ENCODE measurements around the gene OSBPL1A. TPM values are rescaled to one million over a fixed set of nuclear protein-coding genes. Genes with fewer than 3 reads are reported as not detected.

Gene OSBPL1A
- polyA plus RNA-seq, 1 of the 3 experiments (the other 2 are of a cell fraction) = 21.3 TPM

DNA sequence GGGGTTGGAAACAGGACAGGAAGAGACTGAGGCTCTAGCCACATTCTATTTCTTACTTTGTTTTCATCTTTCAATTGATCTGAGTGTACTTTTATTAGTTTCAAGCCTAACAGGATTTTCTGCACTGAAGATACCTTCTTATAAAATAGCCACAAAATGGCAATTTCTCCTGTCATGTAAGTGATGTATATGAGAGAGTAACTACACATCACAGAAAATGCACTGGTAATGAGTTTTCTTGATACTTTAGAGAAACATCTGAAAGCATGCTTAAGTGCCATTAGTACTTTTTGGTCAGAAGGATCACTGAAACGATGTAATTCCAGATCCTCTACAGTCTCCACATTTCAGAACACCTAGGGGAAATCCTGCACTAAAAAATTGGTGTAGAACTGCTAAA lies 153.9 kb downstream of the OSBPL1A start:
- Histone ChIP-seq H3K79me2 (ENCODE audit: insufficient read depth) (0 out of 2 replicates have a peak, but pooled peaks cover 6% of the 10 kb centered on the region), H3K27me3 (ENCODE audit: insufficient read depth) (no peaks in the 10 kb centered on the region), H3K36me3 (replicated peaks in 1 of 2; ENCODE audit: control insufficient read depth in 1 of 2, insufficient read depth in 2 of 2, low read length in 1 of 2) (peaks cover 0 to 3% of the 10 kb centered on the region in 2 experiments), H3K9ac (no peak overlapping the region), H3K4me3 (ENCODE audit: low read depth in 2 of 2, low read length in 1 of 2) (no peak overlapping the region; a peak in 1 of 4 replicates), H3K27ac (ENCODE audit: low read depth in 2 of 2, low read length in 1 of 2) (no peak overlapping the region), H2AFZ (ENCODE audit: low read depth) (no peak overlapping the region), H3K9me3 (no peaks in the 10 kb centered on the region), H3K9me2 (no peaks in the 10 kb centered on the region), H4K20me1 (ENCODE audit: insufficient read depth) (no peaks in the 10 kb centered on the region; the same call in 1 of the 2 replicates), H3K4me1 (ENCODE audit: control insufficient read depth in 1 of 2, insufficient read depth in 2 of 2, low read depth in 1 of 2, low read length in 1 of 2) (no peaks in the 10 kb centered on the region), H3K4me2 (no peak overlapping the region), H3F3A (replicated peaks; ENCODE audit: insufficient read depth) (no peaks in the 10 kb centered on the region)
- no peak for DNase-seq
- ChIA-PET POLR2A (no interaction called here), CTCF (interaction anchor here (1.3 to 1.6 kb wide), 2 partner anchors 15 to 67 kb away, joined by 3 to 4 read pairs; no protein-coding TSS in a partner anchor)
- WGBS (ENCODE audit: low lambda C conversion rate) = 86% methylated on average over 1 of the region's 1 CpG
- TF ChIP-seq RCOR1 (IDR thresholded peaks at IDR 0.05; ENCODE audit: low read length) (no peak), YY1 (IDR thresholded peaks at IDR 0.05; ENCODE audit: low read depth) (no peak)
- TF ChIP-seq, protein P1, sequence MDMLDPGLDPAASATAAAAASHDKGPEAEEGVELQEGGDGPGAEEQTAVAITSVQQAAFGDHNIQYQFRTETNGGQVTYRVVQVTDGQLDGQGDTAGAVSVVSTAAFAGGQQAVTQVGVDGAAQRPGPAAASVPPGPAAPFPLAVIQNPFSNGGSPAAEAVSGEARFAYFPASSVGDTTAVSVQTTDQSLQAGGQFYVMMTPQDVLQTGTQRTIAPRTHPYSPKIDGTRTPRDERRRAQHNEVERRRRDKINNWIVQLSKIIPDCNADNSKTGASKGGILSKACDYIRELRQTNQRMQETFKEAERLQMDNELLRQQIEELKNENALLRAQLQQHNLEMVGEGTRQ (IDR thresholded peaks at IDR 0.05; ENCODE audit: borderline replicate concordance, low read depth, low read length) = no peak

DNA sequence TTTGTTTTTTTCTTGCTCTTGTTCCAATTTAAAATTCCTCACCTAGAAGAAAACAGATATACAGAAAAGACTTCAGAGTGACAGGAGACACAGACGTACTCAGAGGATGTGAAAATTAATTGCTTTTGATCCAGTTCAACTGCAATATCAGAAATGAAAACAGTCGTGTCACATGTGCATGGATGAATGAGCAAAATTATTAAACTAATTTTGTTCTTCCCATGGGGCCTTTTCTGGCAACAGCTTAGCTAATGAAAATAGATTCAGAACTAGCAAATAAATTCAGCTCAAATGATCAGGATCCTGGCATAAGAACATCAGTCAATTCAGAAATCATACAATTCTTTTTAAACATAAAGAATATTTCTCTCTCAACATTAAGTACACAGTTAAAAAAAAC lies 158.3 kb downstream of the OSBPL1A start:
- Histone ChIP-seq H3K4me1 (ENCODE audit: control insufficient read depth in 1 of 2, insufficient read depth in 2 of 2, low read depth in 1 of 2, low read length in 1 of 2) (no peaks in the 10 kb centered on the region; a peak in 1 of 4 replicates), H3K9me3 (no peaks in the 10 kb centered on the region), H4K20me1 (ENCODE audit: insufficient read depth) (no peaks in the 10 kb centered on the region), H3K9me2 (no peaks in the 10 kb centered on the region), H3K79me2 (ENCODE audit: insufficient read depth) (peaks cover 9% of the 10 kb centered on the region; the same call in 1 of the 2 replicates), H3K4me3 (ENCODE audit: low read depth in 2 of 2, low read length in 1 of 2) (no peak overlapping the region), H3K36me3 (replicated peaks in 1 of 2; ENCODE audit: control insufficient read depth in 1 of 2, insufficient read depth in 2 of 2, low read length in 1 of 2) (peaks cover 15 to 18% of the 10 kb centered on the region in 2 experiments), H3F3A (replicated peaks; ENCODE audit: insufficient read depth) (no peaks in the 10 kb centered on the region), H3K4me2 (no peak overlapping the region), H3K27me3 (ENCODE audit: insufficient read depth) (no peaks in the 10 kb centered on the region), H2AFZ (ENCODE audit: low read depth) (no peak overlapping the region), H3K27ac (ENCODE audit: low read depth in 2 of 2, low read length in 1 of 2) (no peak overlapping the region), H3K9ac (no peak overlapping the region)
- no peak for DNase-seq
- ChIA-PET POLR2A (no interaction called here), CTCF (no interaction called here)
- WGBS (ENCODE audit: low lambda C conversion rate) = 93% methylated on average over 2 of the region's 2 CpGs
- no peak for TF ChIP-seq RCOR1 (IDR thresholded peaks at IDR 0.05; ENCODE audit: low read length)
- TF ChIP-seq FOXM1 (IDR thresholded peaks at IDR 0.05; ENCODE audit: low read depth) = no peak
- TF ChIP-seq GABPA (IDR thresholded peaks at IDR 0.05; ENCODE audit: low read depth) = no peak
- TF ChIP-seq TCF12 (IDR thresholded peaks at IDR 0.05) = no peak
- TF ChIP-seq YY1 (IDR thresholded peaks at IDR 0.05; ENCODE audit: low read depth) = no peak
- TF ChIP-seq POLR2AphosphoS5 (IDR thresholded peaks at IDR 0.05; ENCODE audit: low read depth, low read length) = no peak
- TF ChIP-seq NRF1 (IDR thresholded peaks at IDR 0.05; ENCODE audit: low read depth, low read length) = no peak
- TF ChIP-seq CHD2 (IDR thresholded peaks at IDR 0.05; ENCODE audit: low read length, partially characterized antibody) = no peak
- TF ChIP-seq FOSL2 (IDR thresholded peaks at IDR 0.05; ENCODE audit: borderline replicate concordance, low read depth) = no peak
- no peak for TF ChIP-seq ELF1 (IDR thresholded peaks at IDR 0.05)
- no peak for TF ChIP-seq TAF1 (IDR thresholded peaks at IDR 0.05; ENCODE audit: borderline replicate concordance, low read depth, low read length)
- no peak for TF ChIP-seq FOXJ3 (CRISPR knock-in tag; IDR thresholded peaks at IDR 0.05)
- TF ChIP-seq, protein P2, sequence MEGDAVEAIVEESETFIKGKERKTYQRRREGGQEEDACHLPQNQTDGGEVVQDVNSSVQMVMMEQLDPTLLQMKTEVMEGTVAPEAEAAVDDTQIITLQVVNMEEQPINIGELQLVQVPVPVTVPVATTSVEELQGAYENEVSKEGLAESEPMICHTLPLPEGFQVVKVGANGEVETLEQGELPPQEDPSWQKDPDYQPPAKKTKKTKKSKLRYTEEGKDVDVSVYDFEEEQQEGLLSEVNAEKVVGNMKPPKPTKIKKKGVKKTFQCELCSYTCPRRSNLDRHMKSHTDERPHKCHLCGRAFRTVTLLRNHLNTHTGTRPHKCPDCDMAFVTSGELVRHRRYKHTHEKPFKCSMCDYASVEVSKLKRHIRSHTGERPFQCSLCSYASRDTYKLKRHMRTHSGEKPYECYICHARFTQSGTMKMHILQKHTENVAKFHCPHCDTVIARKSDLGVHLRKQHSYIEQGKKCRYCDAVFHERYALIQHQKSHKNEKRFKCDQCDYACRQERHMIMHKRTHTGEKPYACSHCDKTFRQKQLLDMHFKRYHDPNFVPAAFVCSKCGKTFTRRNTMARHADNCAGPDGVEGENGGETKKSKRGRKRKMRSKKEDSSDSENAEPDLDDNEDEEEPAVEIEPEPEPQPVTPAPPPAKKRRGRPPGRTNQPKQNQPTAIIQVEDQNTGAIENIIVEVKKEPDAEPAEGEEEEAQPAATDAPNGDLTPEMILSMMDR (IDR thresholded peaks at IDR 0.05) = no peak
- TF ChIP-seq, protein P3, sequence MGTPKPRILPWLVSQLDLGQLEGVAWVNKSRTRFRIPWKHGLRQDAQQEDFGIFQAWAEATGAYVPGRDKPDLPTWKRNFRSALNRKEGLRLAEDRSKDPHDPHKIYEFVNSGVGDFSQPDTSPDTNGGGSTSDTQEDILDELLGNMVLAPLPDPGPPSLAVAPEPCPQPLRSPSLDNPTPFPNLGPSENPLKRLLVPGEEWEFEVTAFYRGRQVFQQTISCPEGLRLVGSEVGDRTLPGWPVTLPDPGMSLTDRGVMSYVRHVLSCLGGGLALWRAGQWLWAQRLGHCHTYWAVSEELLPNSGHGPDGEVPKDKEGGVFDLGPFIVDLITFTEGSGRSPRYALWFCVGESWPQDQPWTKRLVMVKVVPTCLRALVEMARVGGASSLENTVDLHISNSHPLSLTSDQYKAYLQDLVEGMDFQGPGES (IDR thresholded peaks at IDR 0.05; ENCODE audit: low read depth, low read length) = no peak
- TF ChIP-seq, protein P4, sequence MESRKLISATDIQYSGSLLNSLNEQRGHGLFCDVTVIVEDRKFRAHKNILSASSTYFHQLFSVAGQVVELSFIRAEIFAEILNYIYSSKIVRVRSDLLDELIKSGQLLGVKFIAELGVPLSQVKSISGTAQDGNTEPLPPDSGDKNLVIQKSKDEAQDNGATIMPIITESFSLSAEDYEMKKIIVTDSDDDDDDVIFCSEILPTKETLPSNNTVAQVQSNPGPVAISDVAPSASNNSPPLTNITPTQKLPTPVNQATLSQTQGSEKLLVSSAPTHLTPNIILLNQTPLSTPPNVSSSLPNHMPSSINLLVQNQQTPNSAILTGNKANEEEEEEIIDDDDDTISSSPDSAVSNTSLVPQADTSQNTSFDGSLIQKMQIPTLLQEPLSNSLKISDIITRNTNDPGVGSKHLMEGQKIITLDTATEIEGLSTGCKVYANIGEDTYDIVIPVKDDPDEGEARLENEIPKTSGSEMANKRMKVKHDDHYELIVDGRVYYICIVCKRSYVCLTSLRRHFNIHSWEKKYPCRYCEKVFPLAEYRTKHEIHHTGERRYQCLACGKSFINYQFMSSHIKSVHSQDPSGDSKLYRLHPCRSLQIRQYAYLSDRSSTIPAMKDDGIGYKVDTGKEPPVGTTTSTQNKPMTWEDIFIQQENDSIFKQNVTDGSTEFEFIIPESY (IDR thresholded peaks at IDR 0.05; ENCODE audit: borderline replicate concordance, low read depth) = no peak
- TF ChIP-seq GATA2 (CRISPR knock-in tag; IDR thresholded peaks at IDR 0.05) = no peak
- no peak for TF ChIP-seq EZH2phosphoT487 (IDR thresholded peaks at IDR 0.05; ENCODE audit: borderline replicate concordance, low read depth)
- no peak for TF ChIP-seq RFX5 (IDR thresholded peaks at IDR 0.05; ENCODE audit: low read length)
- TF ChIP-seq, protein P5, sequence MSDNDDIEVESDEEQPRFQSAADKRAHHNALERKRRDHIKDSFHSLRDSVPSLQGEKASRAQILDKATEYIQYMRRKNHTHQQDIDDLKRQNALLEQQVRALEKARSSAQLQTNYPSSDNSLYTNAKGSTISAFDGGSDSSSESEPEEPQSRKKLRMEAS (IDR thresholded peaks at IDR 0.05; ENCODE audit: low read depth) = no peak

Data from SK-N-SH (cell line).